HG03439 (cell line): ENCODE results near the gene GPRASP2.

Source experiments
- ATAC-seq: cut with Tn5 transposase; IDR thresholded peaks from one replicate; pipeline ENCODE4 v1.9.1; 2021; ENCODE audit warnings: mild to moderate bottlenecking, moderate library complexity; ENCODE audit not compliant: unreplicated experiment

GPRASP2 gene

DNA sequence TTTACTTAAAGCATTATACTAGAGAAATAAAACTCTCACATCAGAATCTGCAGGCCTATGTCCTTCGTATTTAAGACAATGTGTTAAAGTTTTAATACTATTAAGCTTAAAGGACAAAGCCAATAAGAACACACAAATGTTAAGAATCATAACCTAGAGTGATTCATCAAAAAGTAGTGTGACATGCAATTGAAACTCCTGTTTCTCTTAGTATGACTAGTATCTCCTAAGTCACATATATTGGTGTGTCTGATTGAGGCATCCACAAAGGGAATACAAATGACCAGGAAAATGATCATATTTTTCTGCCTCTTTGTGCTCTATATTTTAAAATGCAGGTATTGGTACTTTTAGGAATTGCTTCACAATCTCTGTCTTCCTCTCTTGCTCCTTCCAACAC, 32.1 kb downstream of the GPRASP2 start:
- ATAC-seq, result no peak

DNA sequence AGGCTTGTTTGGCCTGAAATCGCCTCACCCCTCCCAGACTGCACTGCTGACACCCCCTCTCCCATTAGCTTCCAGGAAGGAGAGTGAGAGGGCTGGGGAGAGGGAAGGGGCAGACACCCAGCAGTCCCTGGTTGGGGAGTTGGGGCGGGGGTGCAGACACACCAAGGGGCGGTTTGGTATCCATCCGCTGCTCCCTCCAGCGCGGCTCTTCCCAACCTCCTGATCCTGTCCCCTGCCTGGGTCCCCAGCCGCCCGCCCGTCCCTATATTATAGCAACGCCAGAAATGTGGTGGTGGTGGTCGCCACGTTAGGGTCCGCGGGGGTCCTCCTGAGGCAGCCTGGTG, 33.2 kb downstream of the GPRASP2 start:
- ATAC-seq, result no peak

DNA sequence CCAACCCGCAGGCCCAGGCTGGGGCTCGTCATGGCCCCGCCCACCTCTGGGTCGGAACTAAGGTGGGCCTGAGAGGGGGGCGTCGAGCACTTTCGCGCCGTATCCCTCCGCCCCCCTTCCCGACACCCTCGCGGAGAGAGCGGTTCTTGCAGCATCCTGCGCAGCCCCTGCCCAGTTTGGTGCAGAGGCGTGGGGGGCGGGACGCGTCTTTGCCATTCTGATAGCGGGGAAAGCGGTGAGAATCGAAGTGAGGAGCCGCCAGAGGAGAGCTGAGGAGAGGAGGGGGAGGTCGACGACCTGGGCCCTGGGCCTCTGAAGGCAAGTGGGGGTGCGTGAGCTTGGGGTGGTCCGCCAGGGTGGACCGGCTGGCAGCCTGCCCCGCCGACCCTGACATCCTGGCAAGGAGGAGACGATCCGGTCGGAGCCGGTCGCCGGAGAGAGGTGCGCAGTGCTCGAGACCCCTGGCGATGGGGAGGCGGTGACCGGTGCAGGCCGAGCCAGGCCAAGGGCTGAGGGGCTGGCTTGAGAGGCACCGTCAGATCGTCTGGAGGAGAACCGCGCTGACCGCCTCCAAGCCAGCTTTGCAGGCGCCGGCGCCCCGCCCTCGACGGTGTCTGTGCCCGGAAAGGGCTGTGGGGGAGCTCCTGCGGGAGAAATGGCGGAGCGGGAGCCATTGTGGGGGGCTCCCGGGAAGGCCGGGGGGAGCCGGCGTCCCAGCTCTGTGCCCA, 33.8 kb downstream of the GPRASP2 start:
- no peak for ATAC-seq

DNA sequence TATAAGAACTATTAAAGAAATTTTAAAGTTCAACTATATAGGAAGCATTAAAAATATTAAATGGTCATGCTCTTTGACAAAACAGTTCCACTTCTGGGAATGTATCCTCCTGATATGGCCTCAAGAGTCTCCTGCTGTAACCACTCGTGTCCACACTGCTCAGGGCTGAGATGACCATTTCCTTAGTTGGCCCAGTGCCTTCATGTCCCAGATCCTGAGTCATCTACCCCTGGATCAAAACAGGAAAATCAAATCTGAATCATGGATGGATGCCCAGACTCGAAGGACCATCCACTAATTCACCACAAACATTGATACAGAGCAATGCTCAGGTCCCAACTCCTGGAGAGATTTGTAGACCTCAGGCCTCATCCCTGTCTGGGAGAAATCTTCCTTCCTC, 53.0 kb downstream of the GPRASP2 start:
- ATAC-seq, result no peak

DNA sequence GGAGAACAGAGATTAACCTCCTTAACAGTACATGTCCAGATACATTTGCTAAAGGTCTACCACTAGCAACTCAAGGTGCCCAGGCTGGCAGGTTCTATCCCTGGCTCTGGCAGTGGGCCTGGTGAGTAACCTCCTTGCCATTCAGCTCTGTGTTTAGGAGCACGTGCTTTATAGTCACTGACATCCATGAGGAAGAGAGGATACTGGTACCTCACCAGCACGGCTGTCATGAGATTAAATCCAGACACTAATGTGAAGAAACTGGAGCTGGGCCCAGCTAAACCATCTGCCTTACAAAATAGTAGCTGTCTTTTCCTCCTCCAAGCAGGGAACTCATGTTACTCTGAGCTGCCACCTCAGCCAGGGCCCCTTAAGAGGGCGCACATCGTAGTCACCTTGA, 53.6 kb downstream of the GPRASP2 start:
- no peak for ATAC-seq

DNA sequence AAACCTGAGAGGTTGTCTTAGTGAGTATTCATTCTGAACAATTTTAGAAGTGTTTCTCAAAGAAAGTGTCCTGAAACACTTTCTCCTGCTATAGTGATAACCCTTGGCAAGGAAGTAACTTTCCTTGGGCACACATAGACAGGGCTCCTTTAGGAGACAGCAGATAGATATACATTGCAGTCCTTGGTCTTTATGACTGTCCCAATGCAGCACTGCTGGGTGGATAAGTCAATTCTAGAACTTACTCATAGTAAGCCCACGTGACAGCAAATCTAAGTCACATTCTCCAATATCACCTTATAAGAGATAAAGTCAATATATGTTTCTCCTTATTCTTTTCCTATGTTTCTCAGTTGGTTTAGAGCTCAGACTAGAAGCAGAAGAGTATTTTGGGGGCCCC, 55.0 kb downstream of the GPRASP2 start:
- ATAC-seq, result no peak
